ENCODE measurements around the gene ISLR.

DNA sequence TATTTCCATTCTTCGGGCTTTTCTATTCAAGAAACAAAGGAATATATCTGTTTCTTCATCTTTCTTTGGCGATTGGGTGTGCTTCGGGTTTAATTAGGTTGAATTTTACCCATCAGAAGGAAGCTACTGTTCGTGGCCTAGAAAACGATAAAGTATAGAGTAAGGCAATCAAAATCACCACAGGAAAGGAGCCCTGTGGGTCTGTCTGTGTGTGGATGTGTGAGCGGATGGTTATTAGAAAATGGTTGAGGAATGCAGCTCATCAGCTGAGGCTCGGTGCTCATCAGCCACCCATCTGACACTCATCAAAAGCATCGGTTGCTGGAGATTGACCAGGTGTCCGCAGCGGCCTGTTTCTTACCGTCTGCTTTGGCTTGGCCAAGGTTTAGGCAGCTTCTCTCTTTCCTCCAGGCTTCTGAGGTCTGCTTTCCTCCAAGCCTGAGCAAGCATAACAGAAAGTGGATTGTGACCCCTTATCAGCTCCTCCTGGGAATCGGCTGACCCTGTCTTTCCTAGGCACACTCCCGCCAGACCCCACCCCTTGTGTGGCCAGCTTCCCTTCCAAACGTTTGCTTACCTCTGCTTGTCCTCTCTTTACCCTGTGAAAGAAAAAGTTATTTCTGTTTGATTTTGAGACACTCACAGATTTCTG is 17.6 kb upstream of the ISLR start:
- TF ChIP-seq, protein P1, sequence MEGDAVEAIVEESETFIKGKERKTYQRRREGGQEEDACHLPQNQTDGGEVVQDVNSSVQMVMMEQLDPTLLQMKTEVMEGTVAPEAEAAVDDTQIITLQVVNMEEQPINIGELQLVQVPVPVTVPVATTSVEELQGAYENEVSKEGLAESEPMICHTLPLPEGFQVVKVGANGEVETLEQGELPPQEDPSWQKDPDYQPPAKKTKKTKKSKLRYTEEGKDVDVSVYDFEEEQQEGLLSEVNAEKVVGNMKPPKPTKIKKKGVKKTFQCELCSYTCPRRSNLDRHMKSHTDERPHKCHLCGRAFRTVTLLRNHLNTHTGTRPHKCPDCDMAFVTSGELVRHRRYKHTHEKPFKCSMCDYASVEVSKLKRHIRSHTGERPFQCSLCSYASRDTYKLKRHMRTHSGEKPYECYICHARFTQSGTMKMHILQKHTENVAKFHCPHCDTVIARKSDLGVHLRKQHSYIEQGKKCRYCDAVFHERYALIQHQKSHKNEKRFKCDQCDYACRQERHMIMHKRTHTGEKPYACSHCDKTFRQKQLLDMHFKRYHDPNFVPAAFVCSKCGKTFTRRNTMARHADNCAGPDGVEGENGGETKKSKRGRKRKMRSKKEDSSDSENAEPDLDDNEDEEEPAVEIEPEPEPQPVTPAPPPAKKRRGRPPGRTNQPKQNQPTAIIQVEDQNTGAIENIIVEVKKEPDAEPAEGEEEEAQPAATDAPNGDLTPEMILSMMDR (conservative IDR thresholded peaks at IDR 0.05; ENCODE audit: low read depth, low read length), result no peak
- no peak for TF ChIP-seq SMC3 (IDR thresholded peaks at IDR 0.05; ENCODE audit: low read depth, low read length)
- TF ChIP-seq POLR2A (IDR thresholded peaks at IDR 0.05; ENCODE audit: low read depth, low read length), result no peak
- TF ChIP-seq, protein P2, sequence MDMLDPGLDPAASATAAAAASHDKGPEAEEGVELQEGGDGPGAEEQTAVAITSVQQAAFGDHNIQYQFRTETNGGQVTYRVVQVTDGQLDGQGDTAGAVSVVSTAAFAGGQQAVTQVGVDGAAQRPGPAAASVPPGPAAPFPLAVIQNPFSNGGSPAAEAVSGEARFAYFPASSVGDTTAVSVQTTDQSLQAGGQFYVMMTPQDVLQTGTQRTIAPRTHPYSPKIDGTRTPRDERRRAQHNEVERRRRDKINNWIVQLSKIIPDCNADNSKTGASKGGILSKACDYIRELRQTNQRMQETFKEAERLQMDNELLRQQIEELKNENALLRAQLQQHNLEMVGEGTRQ (IDR thresholded peaks at IDR 0.05; ENCODE audit: low read depth, low read length), result no peak
- no peak for TF ChIP-seq RCOR1 (IDR thresholded peaks at IDR 0.05; ENCODE audit: insufficient replicate concordance, low read length)
- TF ChIP-seq, protein P3, sequence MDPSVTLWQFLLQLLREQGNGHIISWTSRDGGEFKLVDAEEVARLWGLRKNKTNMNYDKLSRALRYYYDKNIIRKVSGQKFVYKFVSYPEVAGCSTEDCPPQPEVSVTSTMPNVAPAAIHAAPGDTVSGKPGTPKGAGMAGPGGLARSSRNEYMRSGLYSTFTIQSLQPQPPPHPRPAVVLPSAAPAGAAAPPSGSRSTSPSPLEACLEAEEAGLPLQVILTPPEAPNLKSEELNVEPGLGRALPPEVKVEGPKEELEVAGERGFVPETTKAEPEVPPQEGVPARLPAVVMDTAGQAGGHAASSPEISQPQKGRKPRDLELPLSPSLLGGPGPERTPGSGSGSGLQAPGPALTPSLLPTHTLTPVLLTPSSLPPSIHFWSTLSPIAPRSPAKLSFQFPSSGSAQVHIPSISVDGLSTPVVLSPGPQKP (IDR thresholded peaks at IDR 0.05; ENCODE audit: borderline replicate concordance, low read depth, low read length), result no peak
- TF ChIP-seq RFX5 (IDR thresholded peaks at IDR 0.05; ENCODE audit: low read depth, low read length), result no peak
- TF ChIP-seq CEBPB (IDR thresholded peaks at IDR 0.05; ENCODE audit: low read depth, low read length), result no peak
- TF ChIP-seq RAD21 (IDR thresholded peaks at IDR 0.05; ENCODE audit: low read length), result no peak
- no peak for TF ChIP-seq MXI1 (IDR thresholded peaks at IDR 0.05; ENCODE audit: borderline replicate concordance, low read depth, low read length)
- TF ChIP-seq MAFK (IDR thresholded peaks at IDR 0.05; ENCODE audit: low read depth, low read length), result no peak
- TF ChIP-seq BHLHE40 (IDR thresholded peaks at IDR 0.05; ENCODE audit: low read depth, low read length), result no peak
- TF ChIP-seq CHD1 (IDR thresholded peaks at IDR 0.05; ENCODE audit: low read depth, low read length), result no peak
- TF ChIP-seq FOS (IDR thresholded peaks at IDR 0.05; ENCODE audit: low read depth, low read length), result no peak
